HepG2 (cell line): ENCODE results near the gene EREG. TPM values are rescaled to one million over a fixed set of nuclear protein-coding genes. Genes with fewer than 3 reads are reported as not detected.

Experiments
- ATAC-seq: fragments of 200-7000 bp; cut with Tn5 transposase; 3 replicates; pipeline ENCODE4 v1.9.1; 2020; ENCODE audit warnings: mild to moderate bottlenecking, moderate library complexity
- BruUV-seq: library from RNA; stranded (reverse); fragments of 400-500 nt; replicated peaks from 2 replicates; lab custom pipeline; 2021; lab: Mats Ljungman, UMichigan
- CTCF ChIA-PET: fragments of 300-600 bp; formaldehyde crosslinking; extraction: SDS; loops from one replicate; lab custom pipeline; 2021; ENCODE audit warnings: low total read pairs, inconsistent platforms, low intra/inter-chr PET ratio; lab: Yijun Ruan, JAX
- POLR2A ChIA-PET: fragments of 350-600 bp; sonication (Branson Sonifier 250); formaldehyde crosslinking; loops from one replicate; lab custom pipeline; 2020; ENCODE audit warnings: antibody characterized with exemption, inconsistent platforms; lab: Yijun Ruan, JAX
- DNase-seq: peaks from one replicate; pipeline ENCODE4 v3.0.0-alpha.2; 2015; ENCODE audit warnings: low spot score
- FAIRE-seq: peaks from 3 replicates; lab custom pipeline; 2011; peaks lifted over from hg19 to GRCh38; lab: Jason Lieb, UNC
- H2AFZ ChIP-seq: one replicate; pipeline ENCODE4 v1.6.1; 2011; ENCODE audit warnings: low read length, inconsistent platforms
- H3K27ac ChIP-seq: fragments of 300-600 bp; 3 replicates; pipeline ENCODE4 v1.8.0; 2011; ENCODE audit warnings: mixed run types, mild to moderate bottlenecking, mixed read lengths, low read length, inconsistent platforms; ENCODE audit not compliant: insufficient read depth; ENCODE audit errors: extremely low read length
- H3K27me3 ChIP-seq, 2 experiments: fragments of 200-600 bp in 1 of 2; 2 replicates in 1 of 2; 3 replicates in 1 of 2; pipeline versions ENCODE4 v1.6.0 to v1.8.0; 2011; ENCODE audit warnings: low read length in 2 of 2, mild to moderate bottlenecking in 2 of 2, moderate library complexity in 2 of 2, inconsistent platforms in 1 of 2; ENCODE audit not compliant: insufficient read depth in 2 of 2, control insufficient read depth in 1 of 2
- H3K36me3 ChIP-seq, 2 experiments: fragments of 200-600 bp in 1 of 2; replicated peaks in 1 of 2; 2 replicates in 1 of 2; 3 replicates in 1 of 2; pipeline versions ENCODE4 v1.5.1 to v1.8.0; 2011; ENCODE audit warnings: low read length in 2 of 2, inconsistent platforms in 1 of 2; ENCODE audit not compliant: insufficient read depth in 2 of 2, control insufficient read depth in 1 of 2
- H3K4me1 ChIP-seq: 2 replicates; pipeline ENCODE4 v1.5.1; 2012; ENCODE audit warnings: low read length, inconsistent platforms; ENCODE audit not compliant: insufficient read depth
- H3K4me2 ChIP-seq: 2 replicates; pipeline ENCODE4 v1.6.0; 2011; ENCODE audit warnings: low read depth, low read length, inconsistent platforms
- H3K4me3 ChIP-seq, 3 experiments: fragments of 200-600 bp in 1 of 3; sonication (generic), shearing (Covaris generic) in 1 of 3; replicated peaks in 1 of 3; 2 replicates each; pipeline ENCODE4 v1.5.1; 2011 to 2016; ENCODE audit warnings: low read length in 3 of 3, inconsistent platforms in 2 of 3, low read depth in 2 of 3, mild to moderate bottlenecking in 2 of 3, control low read depth in 1 of 3, mixed read lengths in 1 of 3; ENCODE audit not compliant: insufficient read depth in 1 of 3
- H3K79me2 ChIP-seq: one replicate; pipeline ENCODE4 v1.6.1; 2011; ENCODE audit warnings: low read length, inconsistent platforms; ENCODE audit not compliant: insufficient read depth
- H3K9ac ChIP-seq: 2 replicates; pipeline ENCODE4 v1.6.0; 2011; ENCODE audit warnings: mild to moderate bottlenecking, low read depth, low read length, inconsistent platforms; ENCODE audit not compliant: insufficient read depth
- H3K9me3 ChIP-seq: 2 replicates; pipeline ENCODE4 v1.5.1; 2012; ENCODE audit warnings: mild to moderate bottlenecking, low read length
- H4K20me1 ChIP-seq: 2 replicates; pipeline ENCODE4 v1.6.0; 2011; ENCODE audit warnings: inconsistent platforms, mild to moderate bottlenecking, low read length, moderate library complexity; ENCODE audit not compliant: insufficient read depth
- CREB1 ChIP-seq, 2 experiments: fragments of 450-650 bp in 1 of 2; IDR thresholded peaks; 2 replicates each; pipeline ENCODE4 v1.6.1; 2016 to 2017; ENCODE audit warnings: control low read depth in 1 of 2, mild to moderate bottlenecking in 1 of 2, missing compliant biosample characterization in 1 of 2, missing genetic modification characterization in 1 of 2
- HMGA1 ChIP-seq: sonication (generic); formaldehyde crosslinking; conservative IDR thresholded peaks from 2 replicates; pipeline ENCODE4 v1.4.0; 2020; ENCODE audit warnings: missing genetic modification reagents
- JARID2 ChIP-seq: sonication (generic); formaldehyde crosslinking; IDR thresholded peaks from 2 replicates; pipeline ENCODE4 v1.8.1; 2023; ENCODE audit warnings: missing genetic modification reagents, inconsistent platforms; ENCODE audit not compliant: insufficient replicate concordance
- JUN ChIP-seq: sonication (generic); formaldehyde crosslinking; IDR thresholded peaks from 2 replicates; pipeline ENCODE4 v1.4.0; 2020; ENCODE audit warnings: mild to moderate bottlenecking, missing genetic modification reagents
- NRL ChIP-seq: sonication (generic); formaldehyde crosslinking; IDR thresholded peaks from 2 replicates; pipeline ENCODE4 v1.5.0; 2020; ENCODE audit warnings: missing genetic modification reagents, mild to moderate bottlenecking, moderate library complexity, borderline replicate concordance
- TCF12 ChIP-seq, 2 experiments: fragments of 450-650 bp in 1 of 2; sonication (generic) in 1 of 2; formaldehyde crosslinking in 1 of 2; IDR thresholded peaks; 2 replicates each; pipeline versions ENCODE4 v1.6.1 to v1.8.0; 2017 to 2022; ENCODE audit warnings: antibody characterized with exemption in 1 of 2, mild to moderate bottlenecking in 1 of 2, missing genetic modification reagents in 1 of 2, moderate library complexity in 1 of 2
- TCF7L2 ChIP-seq: IDR thresholded peaks from 2 replicates; pipeline ENCODE4 v1.6.1; 2011; ENCODE audit warnings: mild to moderate bottlenecking, low read depth, low read length, moderate library complexity
- THYN1 ChIP-seq: sonication (generic); formaldehyde crosslinking; IDR thresholded peaks from 2 replicates; pipeline ENCODE4 v1.8.1; 2023; ENCODE audit warnings: low read depth, mild to moderate bottlenecking, moderate library complexity, missing genetic modification reagents, borderline replicate concordance
- ZBTB21 ChIP-seq: sonication (generic); formaldehyde crosslinking; IDR thresholded peaks from 2 replicates; pipeline ENCODE4 v1.4.0; 2020; ENCODE audit warnings: missing genetic modification reagents
- ZFYVE20 ChIP-seq: sonication (generic); formaldehyde crosslinking; IDR thresholded peaks from 2 replicates; pipeline ENCODE4 v1.8.0; 2023; ENCODE audit warnings: low read depth, mild to moderate bottlenecking, moderate library complexity, missing genetic modification reagents, borderline replicate concordance
- ZNF737 ChIP-seq: sonication (generic); formaldehyde crosslinking; IDR thresholded peaks from 2 replicates; pipeline ENCODE4 v1.5.0; 2020; ENCODE audit warnings: missing genetic modification reagents, mild to moderate bottlenecking, borderline replicate concordance
- ZNF777 ChIP-seq: sonication (generic); formaldehyde crosslinking; IDR thresholded peaks from 2 replicates; pipeline ENCODE4 v1.4.0; 2020; ENCODE audit warnings: missing genetic modification reagents
- in situ Hi-C: cut with HindIII; loops from 2 replicates; pipeline ENCODE4 v1.10.0; 2017; ENCODE audit warnings: low pct_unique_long_range_greater_than_20kb; ENCODE audit not compliant: extremely low pct_ligation_motif_present
- intact Hi-C: fragments of 100-400 bp; cut with micrococcal nuclease; formaldehyde crosslinking; loops from one replicate; pipeline ENCODE4 v1.10.0; 2022; ENCODE audit not compliant: unreplicated experiment
- polyA plus RNA-seq, 8 experiments: library from polyadenylated mRNA; depleted of rRNA in 3 of 8; stranded (reverse) in 7 of 8; unstranded in 1 of 8; fragments of >200 nt; fragmentation: Illumina TruSeq in 4 of 8; extraction: Trizol in 4 of 8; gene quantifications; 2 replicates each; pipeline versions ENCODE4 v1.2.1 to v1.2.3, GENCODE V29; 2011 to 2016; ENCODE audit warnings: low read depth in 4 of 8, missing spikeins in 1 of 8, mixed read lengths in 1 of 8; ENCODE audit not compliant: insufficient read depth in 1 of 8
- total RNA-seq, 5 experiments: library from RNA; depleted of rRNA; stranded (reverse); fragments of >200 nt; fragmentation: Illumina TruSeq; extraction: Trizol; gene quantifications; 2 replicates each; pipeline ENCODE4 v1.2.3, GENCODE V29; 2016; ENCODE audit warnings: low read depth in 1 of 5

The EREG gene
- total and polyA plus RNA-seq, 2 of the 13 experiments (the other 11 are each of a cell fraction or from before 2014, with no cell fraction given): 0.11 to 0.13 TPM

DNA sequence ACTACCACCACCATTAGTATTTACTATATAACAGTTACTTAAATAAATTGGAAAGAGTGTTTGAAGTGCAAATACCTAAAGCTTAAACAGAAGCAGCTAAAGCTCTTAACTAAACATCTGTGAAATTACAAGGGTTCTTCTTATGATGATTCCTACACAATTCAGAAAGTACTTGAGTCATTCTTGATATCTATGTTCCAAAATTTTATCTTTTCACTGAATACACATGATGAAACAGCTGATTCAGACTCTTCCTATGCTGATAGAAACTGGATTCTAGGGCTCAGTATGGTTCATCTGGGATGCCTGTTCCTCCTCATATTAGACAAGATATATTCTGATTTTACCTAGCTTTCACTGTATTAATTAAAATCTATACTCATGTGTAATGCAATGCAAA is 13.6 kb downstream of the EREG start:
- DNase-seq: no peak
- no peak for TF ChIP-seq NRL (CRISPR knock-in tag)
- TF ChIP-seq ZNF737 (CRISPR knock-in tag): no peak
- no peak for TF ChIP-seq HMGA1 (CRISPR knock-in tag)
- TF ChIP-seq ZNF777 (CRISPR knock-in tag): no peak
- TF ChIP-seq ZFYVE20 (CRISPR knock-in tag): no peak
- no peak for TF ChIP-seq ZBTB21 (CRISPR knock-in tag)
- TF ChIP-seq JARID2 (CRISPR knock-in tag): no peak
- TF ChIP-seq TCF7L2: no peak
- TF ChIP-seq TCF12 (IDR thresholded peaks at IDR 0.05): no peak
- TF ChIP-seq TCF12 (CRISPR knock-in tag; IDR thresholded peaks at IDR 0.05): no peak
- no peak for TF ChIP-seq CREB1 (IDR thresholded peaks at IDR 0.05)
- TF ChIP-seq CREB1 (CRISPR knock-in tag; IDR thresholded peaks at IDR 0.05): no peak
- TF ChIP-seq THYN1: no peak
- no peak for TF ChIP-seq JUN (CRISPR knock-in tag)
- Histone ChIP-seq H3K9ac (no peak overlapping the region), H3K27ac (no peak overlapping the region), H3K27me3 (no peaks in the 10 kb centered on the region), H3K4me2 (no peak overlapping the region), H4K20me1 (no peaks in the 10 kb centered on the region), H3K4me3 (no peak overlapping the region), H3K79me2 (no peaks in the 10 kb centered on the region), H2AFZ (no peak overlapping the region), H3K36me3 (no peaks in the 10 kb centered on the region), H3K9me3 (no peaks in the 10 kb centered on the region), H3K4me1 (no peaks in the 10 kb centered on the region)
- BruUV-seq: no TSS peak
- intact Hi-C loops (no loop called here), in situ Hi-C loops (loop anchor here (5.0 kb wide), 2 partner anchors 159 to 294 kb away; no protein-coding TSS in a partner anchor)
- no peak for ATAC-seq
- POLR2A ChIA-PET: no interaction called here
- CTCF ChIA-PET: interaction anchor here (1.4 to 2.8 kb wide), 2 partner anchors 292 to 298 kb away, joined by 3 to 36 read pairs; no protein-coding TSS in a partner anchor
- FAIRE-seq: no peak
